Transverse colon (tissue), 4 donors: Measurements from ENCODE around the gene TARM1. TPM values are rescaled to one million over a fixed set of nuclear protein-coding genes. Genes with fewer than 3 reads are reported as not detected.

Experiments
- DNase-seq: peaks from one replicate; pipeline ENCODE4 v3.0.0-alpha.2; 2019
- H3K27ac ChIP-seq, 4 donors: fragments of 200-600 bp; sonication (generic); 2 replicates each; pipeline ENCODE4 v1.5.1; 2016 to 2018; ENCODE audit warnings: inconsistent platforms in 4 of 4
- H3K27me3 ChIP-seq: fragments of 200-600 bp; sonication (generic); 2 replicates; pipeline ENCODE4 v1.5.1; 2017; ENCODE audit warnings: inconsistent platforms
- H3K36me3 ChIP-seq, 4 donors: fragments of 200-600 bp; sonication (generic); 2 replicates each; pipeline ENCODE4 v1.5.1; 2017 to 2019; ENCODE audit warnings: inconsistent platforms in 4 of 4
- H3K4me1 ChIP-seq, 4 donors: fragments of 200-600 bp; sonication (generic); 2 replicates each; pipeline ENCODE4 v1.5.1; 2017 to 2020; ENCODE audit warnings: inconsistent platforms in 4 of 4
- H3K4me3 ChIP-seq, 4 donors: fragments of 200-600 bp; sonication (generic); 1 replicate in 1 of 4; 2 replicates in 3 of 4; pipeline versions ENCODE4 v1.5.1 to v1.6.1; 2017 to 2019; ENCODE audit warnings: inconsistent platforms in 4 of 4
- H3K9me3 ChIP-seq, 2 donors: fragments of 200-600 bp; sonication (generic); 2 replicates each; pipeline ENCODE4 v1.5.1; 2017 to 2019; ENCODE audit warnings: inconsistent platforms in 2 of 2
- CTCF ChIP-seq, 5 experiments: fragments of 200-600 bp in 3 of 5; fragments of 450-650 bp in 2 of 5; sonication (generic) in 3 of 5; IDR thresholded peaks; 1 replicate in 2 of 5; 2 replicates in 3 of 5; pipeline ENCODE4 v1.5.1; 2016 to 2017; ENCODE audit warnings: antibody characterized with exemption in 5 of 5, inconsistent platforms in 3 of 5, mild to moderate bottlenecking in 2 of 5, moderate library complexity in 1 of 5
- EP300 ChIP-seq: sonication (generic); formaldehyde crosslinking; IDR thresholded peaks from one replicate; pipeline ENCODE4 v1.6.1; 2017; ENCODE audit warnings: antibody characterized with exemption, low read depth
- POLR2A ChIP-seq: fragments of 450-650 bp; IDR thresholded peaks from one replicate; pipeline ENCODE4 v1.6.1; 2016; ENCODE audit warnings: antibody characterized with exemption, mild to moderate bottlenecking, moderate library complexity
- POLR2AphosphoS5 ChIP-seq, 3 donors: sonication (generic); formaldehyde crosslinking; IDR thresholded peaks; one replicate each; pipeline ENCODE4 v1.6.1; 2016; ENCODE audit warnings: antibody characterized with exemption in 3 of 3
- WGBS, 2 donors: methylation state at CpG; one replicate each; pipeline ENCODE4 v1.1.5; 2018; ENCODE audit warnings: low coverage in 1 of 2; 5-methylcytosine and 5-hydroxymethylcytosine counted together
- in situ Hi-C, 4 donors: fragments of 200-750 bp; cut with MboI; loops; one replicate each; pipeline versions ENCODE4 v1.15.0 to v1.15.1; 2017; ENCODE audit warnings: low sequenced_read_pairs in 3 of 4, low pct_ligation_motif_present in 1 of 4, low pct_unique_long_range_greater_than_20kb in 1 of 4
- intact Hi-C: fragments of 100-400 bp; cut with DNase I; formaldehyde crosslinking; loops from one replicate; pipeline ENCODE4 v1.15.1; 2023; ENCODE audit warnings: low total_unique reads
- total RNA-seq, 4 donors: library from RNA; depleted of rRNA; stranded (reverse); fragments of >200 nt; gene quantifications; one replicate each; pipeline ENCODE4 v1.1.0, GENCODE V29; 2016

TARM1 gene
- total RNA-seq, 4 donors from 2014 or later, result not detected

- in situ Hi-C loops (no loop called here), intact Hi-C loops (no loop called here)
- WGBS, 2 donors, result 81 to 91% methylated on average over 4 to 17 of the region's 17 CpGs
- Histone ChIP-seq H3K4me1 (peaks cover 7 to 19% (median 8%) of the 10 kb centered on the region in 4 donors), H3K4me3 (no peak overlapping the region), H3K36me3 (no peaks in the 10 kb centered on the region), H3K9me3 (no peaks in the 10 kb centered on the region), H3K27me3 (peaks cover 10% of the 10 kb centered on the region), H3K27ac (no peak overlapping the region)
- TF ChIP-seq POLR2A (no peak), EP300 (no peak), CTCF (IDR thresholded peaks at IDR 0.05) (no peak), POLR2AphosphoS5 (IDR thresholded peaks at IDR 0.05) (no peak)
- DNase-seq, result no peak
Measured at GRCh38 chr19:54094426-54095000, 13.3 kb upstream of the TARM1 start.

- no peak for DNase-seq
- 75 to 90% methylated on average over 2 to 3 of the region's 3 CpGs for WGBS, 2 donors
- intact Hi-C loops (no loop called here), in situ Hi-C loops (no loop called here)
- H3K4me1 ChIP-seq, result no peaks in the 10 kb centered on the region
- no peak for TF ChIP-seq CTCF (IDR thresholded peaks at IDR 0.05)
- TF ChIP-seq EP300, result no peak
- H3K27me3 ChIP-seq, result peaks cover under 1% of the 10 kb centered on the region
- no peak overlapping the region for H3K27ac ChIP-seq
- H3K4me3 ChIP-seq, result no peak overlapping the region
- no peaks in the 10 kb centered on the region for H3K9me3 ChIP-seq
- no peaks in the 10 kb centered on the region for H3K36me3 ChIP-seq
Measured at GRCh38 chr19:54084410-54084809, 3.2 kb upstream of the TARM1 start.

GRCh38 chr19:54077334-54077733 lies 3.8 kb downstream of the TARM1 start:
- Histone ChIP-seq H3K36me3 (no peaks in the 10 kb centered on the region), H3K27ac (no peak overlapping the region), H3K4me3 (no peak overlapping the region), H3K4me1 (no peaks in the 10 kb centered on the region), H3K27me3 (no peaks in the 10 kb centered on the region), H3K9me3 (no peaks in the 10 kb centered on the region)
- in situ Hi-C loops, result no loop called here
- no peak for TF ChIP-seq POLR2A
- no peak for DNase-seq
- intact Hi-C loops, result no loop called here
- 46 to 72% methylated on average over 2 to 5 of the region's 5 CpGs for WGBS, 2 donors

- TF ChIP-seq EP300, result no peak
- TF ChIP-seq CTCF (IDR thresholded peaks at IDR 0.05), result no peak
- no peak for TF ChIP-seq POLR2A
- no peak for TF ChIP-seq POLR2AphosphoS5 (IDR thresholded peaks at IDR 0.05)
- in situ Hi-C loops (no loop called here), intact Hi-C loops (no loop called here)
- no peaks in the 10 kb centered on the region for H3K36me3 ChIP-seq
- H3K4me1 ChIP-seq, result no peaks in the 10 kb centered on the region
- H3K27ac ChIP-seq, result no peak overlapping the region
- no peaks in the 10 kb centered on the region for H3K9me3 ChIP-seq
- WGBS, 2 donors, result 81 to 90% methylated on average over 2 to 9 of the region's 9 CpGs
- H3K27me3 ChIP-seq, result no peaks in the 10 kb centered on the region
- H3K4me3 ChIP-seq, result no peak overlapping the region
- DNase-seq, result no peak
Measured at GRCh38 chr19:54074851-54075250, 6.3 kb downstream of the TARM1 start.

GRCh38 chr19:54073829-54074228 lies 7.3 kb downstream of the TARM1 start:
- no peak overlapping the region for H3K4me3 ChIP-seq
- no peak for TF ChIP-seq POLR2AphosphoS5 (IDR thresholded peaks at IDR 0.05)
- TF ChIP-seq POLR2A, result no peak
- TF ChIP-seq CTCF (IDR thresholded peaks at IDR 0.05), result no peak
- TF ChIP-seq EP300, result no peak
- no peaks in the 10 kb centered on the region for H3K27me3 ChIP-seq
- in situ Hi-C loops, result no loop called here
- no peak overlapping the region for H3K27ac ChIP-seq
- 90% methylated on average over 10 of the region's 10 CpGs; no CpG with 5 or more reads in 1 of the 2 donors for WGBS, 2 donors
- no peaks in the 10 kb centered on the region for H3K4me1 ChIP-seq
- no peaks in the 10 kb centered on the region for H3K36me3 ChIP-seq
- no peak for DNase-seq
- H3K9me3 ChIP-seq, result no peaks in the 10 kb centered on the region
- intact Hi-C loops, result no loop called here
